Left renal cortex interstitium (tissue), 4 donors: ENCODE results near the gene RELCH. TPM values are rescaled to one million over a fixed set of nuclear protein-coding genes. Genes with fewer than 3 reads are reported as not detected.
A peak's percentile ranks its signal among the peaks of the same experiment; 100 is the strongest.

Experiments used
- DNase-seq, 4 donors: peaks; one replicate each; pipeline ENCODE4 v3.0.0-alpha.2; 2013; ENCODE audit warnings: low read depth in 4 of 4, low spot score in 2 of 4, missing footprints in 1 of 4
- polyA plus RNA-seq, 4 donors: library from polyadenylated mRNA; unstranded; fragments of 120-200 nt; gene quantifications; one replicate each; pipeline ENCODE4 v1.2.1, GENCODE V29; 2013; ENCODE audit not compliant: insufficient read length in 4 of 4

The RELCH gene
- polyA plus RNA-seq, 4 donors = 26.7 to 41.5 (median 36.1) TPM

GRCh38 chr18:62186499-62186773 lies 619 bp upstream of the RELCH start:
- peak in 1 of 4 donors; percentile 62 for DNase-seq

- DNase-seq = no peak
Measured at GRCh38 chr18:62187543-62188510, 772 bp downstream of the RELCH start.

- no peak for DNase-seq
Measured at GRCh38 chr18:62189208-62189607, 2.2 kb downstream of the RELCH start.

GRCh38 chr18:62196079-62196478 lies 9.0 kb downstream of the RELCH start:
- DNase-seq = no peak

- no peak for DNase-seq
Measured at GRCh38 chr18:62196980-62197379, 9.9 kb downstream of the RELCH start.

- no peak for DNase-seq
Measured at GRCh38 chr18:62198259-62198658, 11.2 kb downstream of the RELCH start.

- DNase-seq = no peak
Measured at GRCh38 chr18:62199629-62200028, 12.6 kb downstream of the RELCH start.

- DNase-seq = no peak
Measured at GRCh38 chr18:62200121-62200914, 13.3 kb downstream of the RELCH start.

- DNase-seq = no peak
Measured at GRCh38 chr18:62201870-62202269, 14.8 kb downstream of the RELCH start.

GRCh38 chr18:62205824-62206223 lies 18.8 kb downstream of the RELCH start:
- no peak for DNase-seq

GRCh38 chr18:62206593-62206992 lies 19.5 kb downstream of the RELCH start:
- no peak for DNase-seq

- DNase-seq = no peak
Measured at GRCh38 chr18:62209046-62209445, 22.0 kb downstream of the RELCH start.

- no peak for DNase-seq
Measured at GRCh38 chr18:62210138-62210537, 23.1 kb downstream of the RELCH start.

- no peak for DNase-seq
Measured at GRCh38 chr18:62211325-62211828, 24.3 kb downstream of the RELCH start.

- DNase-seq = no peak
Measured at GRCh38 chr18:62214790-62215189, 27.7 kb downstream of the RELCH start.

GRCh38 chr18:62224229-62224628 lies 37.2 kb downstream of the RELCH start:
- DNase-seq = no peak

- no peak for DNase-seq
Measured at GRCh38 chr18:62226047-62226446, 39.0 kb downstream of the RELCH start.

GRCh38 chr18:62236252-62236651 lies 49.2 kb downstream of the RELCH start:
- no peak for DNase-seq

- no peak for DNase-seq
Measured at GRCh38 chr18:62239475-62239874, 52.4 kb downstream of the RELCH start.

GRCh38 chr18:62242955-62243354 lies 55.9 kb downstream of the RELCH start:
- no peak for DNase-seq

- DNase-seq = no peak
Measured at GRCh38 chr18:62245177-62245576, 58.1 kb downstream of the RELCH start.

- no peak for DNase-seq
Measured at GRCh38 chr18:62245699-62246098, 58.6 kb downstream of the RELCH start.
